Activated naive CD8-positive, alpha-beta T cell treated with anti-CD3 and anti-CD28 coated beads, Interleukin-2, amount 10 ng/mL, durations not matched to agents 7 days and 5 days (primary cell): ENCODE data around the gene AKR1B15. TPM values are rescaled to one million over a fixed set of nuclear protein-coding genes. Genes with fewer than 3 reads are reported as not detected.
"Not testable (repeated sequence)": the region's sequence is repeated elsewhere in the genome, so short reads cannot be mapped to it uniquely, and the experiment has no call there.

Experiments used
- ATAC-seq: fragments of 150-1000 bp; cut with Tn5 transposase; one replicate; pipeline ENCODE4 v1.10.0; 2021; ENCODE audit warnings: low read depth, moderate library complexity
- POLR2A ChIA-PET: fragments of 350-600 bp; sonication (Branson Sonifier 250); formaldehyde crosslinking; loops from one replicate; lab custom pipeline; 2021; ENCODE audit warnings: antibody characterized with exemption; lab: Charles Lee
- DNase-seq: peaks from one replicate; pipeline ENCODE4 v3.0.0; 2021
- H3K27ac Mint-ChIP-seq: one replicate; pipeline ENCODE4 v1.8.0; 2022; ENCODE audit warnings: mild to moderate bottlenecking, mixed read lengths
- H3K27me3 Mint-ChIP-seq: one replicate; pipeline ENCODE4 v1.8.0; 2022; ENCODE audit warnings: mild to moderate bottlenecking, moderate library complexity, mixed read lengths
- H3K36me3 Mint-ChIP-seq: one replicate; pipeline ENCODE4 v1.8.0; 2021; ENCODE audit warnings: mild to moderate bottlenecking, mixed read lengths
- H3K4me1 Mint-ChIP-seq: one replicate; pipeline ENCODE4 v1.8.0; 2021; ENCODE audit warnings: mixed read lengths
- H3K4me3 Mint-ChIP-seq: one replicate; pipeline ENCODE4 v1.8.0; 2022; ENCODE audit warnings: mild to moderate bottlenecking, moderate library complexity, mixed read lengths
- H3K9me3 Mint-ChIP-seq: one replicate; pipeline ENCODE4 v1.8.0; 2021; ENCODE audit warnings: mixed read lengths
- total RNA-seq, 2 experiments: library from RNA; stranded (reverse); gene quantifications; one replicate each; pipeline ENCODE4 v1.2.3, GENCODE V29; 2021

Gene AKR1B15
- total RNA-seq, 2 experiments from 2014 or later: not detected

- ATAC-seq (no peak), DNase-seq (no peak)
- H3K36me3 Mint-ChIP-seq: no peaks in the 10 kb centered on the region
- peaks cover 18% of the 10 kb centered on the region for H3K27me3 Mint-ChIP-seq
- POLR2A ChIA-PET: no interaction called here
- H3K4me1 Mint-ChIP-seq: no peaks in the 10 kb centered on the region
- H3K4me3 Mint-ChIP-seq: no peak overlapping the region
- no peak overlapping the region for H3K27ac Mint-ChIP-seq
- H3K9me3 Mint-ChIP-seq: no peaks in the 10 kb centered on the region
Observed at GRCh38 chr7:134520130-134520529, 28.8 kb upstream of the AKR1B15 start.

DNA sequence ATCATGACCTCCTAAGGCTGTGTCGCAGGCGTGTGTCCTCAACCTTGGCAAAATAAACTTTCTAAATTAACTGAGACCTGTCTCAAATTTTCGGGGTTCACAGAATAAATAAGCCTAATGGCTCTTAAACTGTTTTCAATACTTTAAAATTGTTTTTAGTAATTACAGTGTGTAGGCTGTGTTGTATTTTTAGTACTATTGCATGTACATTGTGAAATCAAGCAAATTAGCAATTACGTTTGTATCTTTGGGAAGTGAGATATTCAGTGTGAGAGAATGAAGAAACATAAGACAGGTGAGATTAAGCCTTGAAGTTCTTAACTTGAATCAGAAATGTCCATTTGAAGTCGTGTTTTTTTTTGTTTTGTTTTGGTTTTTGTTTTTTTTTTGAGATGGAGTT lies 26.3 kb upstream of the AKR1B15 start:
- Mint-ChIP-seq H3K4me1 (no peaks in the 10 kb centered on the region), H3K9me3 (no peaks in the 10 kb centered on the region), H3K36me3 (no peaks in the 10 kb centered on the region), H3K27me3 (peaks cover 8% of the 10 kb centered on the region), H3K27ac (no peak overlapping the region), H3K4me3 (no peak overlapping the region)
- POLR2A ChIA-PET: no interaction called here
- ATAC-seq (no peak), DNase-seq (no peak)

GRCh38 chr7:134525449-134525848 lies 23.5 kb upstream of the AKR1B15 start:
- H3K27ac Mint-ChIP-seq, H3K36me3 Mint-ChIP-seq, DNase-seq, H3K4me3 Mint-ChIP-seq, ATAC-seq, H3K9me3 Mint-ChIP-seq, POLR2A ChIA-PET, H3K27me3 Mint-ChIP-seq, H3K4me1 Mint-ChIP-seq: not testable (repeated sequence)

- H3K36me3 Mint-ChIP-seq, H3K4me1 Mint-ChIP-seq, H3K9me3 Mint-ChIP-seq, ATAC-seq, H3K27ac Mint-ChIP-seq, H3K4me3 Mint-ChIP-seq, POLR2A ChIA-PET, DNase-seq, H3K27me3 Mint-ChIP-seq: not testable (repeated sequence)
Observed at GRCh38 chr7:134526552-134527248, 22.2 kb upstream of the AKR1B15 start.

DNA sequence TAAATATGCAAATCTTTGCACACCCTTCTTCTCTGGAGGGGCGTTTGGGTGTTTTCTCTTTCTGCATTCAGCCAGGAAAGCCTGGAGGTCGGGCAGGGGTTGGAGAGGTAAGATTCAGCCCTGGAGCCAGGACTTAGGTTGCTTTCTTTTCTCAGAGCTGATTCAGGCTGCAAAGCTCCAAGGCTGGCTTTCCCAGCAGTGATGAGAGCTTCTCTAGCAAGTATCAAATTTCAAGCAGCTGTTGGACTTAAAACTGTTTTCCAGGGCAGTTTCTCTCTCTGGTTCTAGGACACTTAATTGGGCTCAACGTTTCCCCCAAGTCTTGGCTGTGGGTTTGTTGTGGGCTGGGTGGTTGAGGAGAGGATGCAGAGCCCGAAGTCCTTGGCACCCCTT lies 20.9 kb upstream of the AKR1B15 start:
- DNase-seq: no peak
- POLR2A ChIA-PET: no interaction called here
- ATAC-seq: no peak
- H3K9me3 Mint-ChIP-seq: no peaks in the 10 kb centered on the region
- H3K4me3 Mint-ChIP-seq: no peak overlapping the region
- peaks cover 5% of the 10 kb centered on the region for H3K27me3 Mint-ChIP-seq
- no peaks in the 10 kb centered on the region for H3K36me3 Mint-ChIP-seq
- no peak overlapping the region for H3K27ac Mint-ChIP-seq
- no peaks in the 10 kb centered on the region for H3K4me1 Mint-ChIP-seq

DNA sequence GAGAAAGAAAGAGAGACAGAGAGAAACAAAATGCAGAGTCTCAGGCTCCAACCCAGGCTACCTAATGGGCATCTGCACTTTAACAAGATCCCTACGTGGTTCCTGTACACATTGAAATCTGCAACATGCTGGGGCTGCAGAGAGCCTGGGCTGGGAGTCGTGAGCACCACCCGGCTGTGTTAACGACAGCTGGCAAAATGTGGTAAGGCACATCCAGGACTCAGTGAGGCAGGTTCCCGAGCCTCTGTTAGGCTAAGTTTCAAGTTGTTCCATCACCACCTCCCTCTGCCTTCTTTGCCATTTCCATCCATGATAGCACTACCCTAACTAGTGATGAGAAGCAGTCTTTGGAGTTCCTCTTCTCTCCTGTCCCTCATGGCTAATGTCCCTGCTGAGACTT lies 20.2 kb upstream of the AKR1B15 start:
- no peak for DNase-seq
- ATAC-seq: no peak
- no peaks in the 10 kb centered on the region for H3K9me3 Mint-ChIP-seq
- H3K4me1 Mint-ChIP-seq: no peaks in the 10 kb centered on the region
- no peak overlapping the region for H3K4me3 Mint-ChIP-seq
- H3K27me3 Mint-ChIP-seq: peaks cover 11% of the 10 kb centered on the region
- H3K36me3 Mint-ChIP-seq: no peaks in the 10 kb centered on the region
- POLR2A ChIA-PET: no interaction called here
- no peak overlapping the region for H3K27ac Mint-ChIP-seq

GRCh38 chr7:134530460-134530859 lies 18.4 kb upstream of the AKR1B15 start:
- DNase-seq: no peak
- Mint-ChIP-seq H3K27me3 (peaks cover 11% of the 10 kb centered on the region), H3K36me3 (no peaks in the 10 kb centered on the region), H3K9me3 (no peaks in the 10 kb centered on the region), H3K27ac (no peak overlapping the region), H3K4me3 (no peak overlapping the region), H3K4me1 (no peaks in the 10 kb centered on the region)
- ATAC-seq: no peak
- POLR2A ChIA-PET: no interaction called here

DNA sequence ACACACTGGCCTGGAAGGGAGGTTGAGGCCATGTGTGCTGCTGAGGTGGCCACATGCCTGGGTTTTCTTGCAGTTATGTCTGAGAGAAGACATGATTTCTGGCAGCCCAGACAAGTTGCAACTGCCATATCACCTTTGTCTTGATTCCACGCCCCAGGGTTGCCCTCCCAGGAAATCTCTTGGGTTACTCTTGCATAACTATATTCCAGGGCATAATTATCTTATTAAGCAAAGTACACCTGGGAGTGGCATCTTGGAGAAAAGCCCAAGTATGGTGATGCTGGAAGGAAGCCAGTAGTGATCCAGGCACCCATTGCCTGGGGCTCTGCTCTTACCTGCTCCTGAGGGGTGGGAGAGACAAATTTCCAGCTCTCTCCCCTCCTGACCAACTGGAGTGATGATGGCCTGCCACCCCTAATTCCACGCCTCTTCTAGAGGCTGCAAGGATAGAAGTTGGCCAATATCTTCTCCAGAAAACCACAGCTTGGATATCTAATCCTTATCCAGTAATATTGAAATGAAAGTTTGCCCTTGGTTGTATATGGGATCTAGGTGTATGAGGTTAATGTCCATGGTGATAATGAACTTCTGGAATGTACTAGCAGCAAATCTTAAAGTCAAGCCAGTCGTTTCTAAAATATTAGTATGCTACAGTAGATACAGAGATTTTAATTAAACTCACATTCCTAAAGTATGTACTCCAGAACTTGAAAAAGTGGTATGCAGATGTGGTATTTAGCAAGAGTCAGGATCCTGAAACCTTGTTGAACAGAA lies 16.5 kb upstream of the AKR1B15 start:
- Mint-ChIP-seq H3K4me1 (no peaks in the 10 kb centered on the region), H3K36me3 (no peaks in the 10 kb centered on the region), H3K9me3 (no peaks in the 10 kb centered on the region), H3K27ac (no peak overlapping the region), H3K27me3 (peaks cover 11% of the 10 kb centered on the region), H3K4me3 (no peak overlapping the region)
- ATAC-seq: no peak
- no peak for DNase-seq
- POLR2A ChIA-PET: no interaction called here

DNA sequence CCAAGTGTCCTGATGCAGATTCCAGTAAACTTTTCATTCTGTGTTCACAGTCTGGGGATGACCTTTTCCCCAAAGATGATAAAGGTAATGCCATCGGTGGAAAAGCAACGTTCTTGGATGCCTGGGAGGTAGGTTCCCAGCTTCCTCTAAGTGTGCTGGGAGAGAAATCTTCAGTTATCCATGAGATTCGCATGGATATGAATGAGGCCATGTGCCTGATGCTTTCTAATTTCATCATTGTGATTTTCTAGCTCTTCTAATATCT lies 16.0 kb upstream of the AKR1B15 start:
- Mint-ChIP-seq H3K27ac (no peak overlapping the region), H3K4me3 (no peak overlapping the region), H3K4me1 (no peaks in the 10 kb centered on the region), H3K36me3 (no peaks in the 10 kb centered on the region), H3K9me3 (no peaks in the 10 kb centered on the region), H3K27me3 (peaks cover 11% of the 10 kb centered on the region)
- POLR2A ChIA-PET: no interaction called here
- DNase-seq (no peak), ATAC-seq (no peak)

DNA sequence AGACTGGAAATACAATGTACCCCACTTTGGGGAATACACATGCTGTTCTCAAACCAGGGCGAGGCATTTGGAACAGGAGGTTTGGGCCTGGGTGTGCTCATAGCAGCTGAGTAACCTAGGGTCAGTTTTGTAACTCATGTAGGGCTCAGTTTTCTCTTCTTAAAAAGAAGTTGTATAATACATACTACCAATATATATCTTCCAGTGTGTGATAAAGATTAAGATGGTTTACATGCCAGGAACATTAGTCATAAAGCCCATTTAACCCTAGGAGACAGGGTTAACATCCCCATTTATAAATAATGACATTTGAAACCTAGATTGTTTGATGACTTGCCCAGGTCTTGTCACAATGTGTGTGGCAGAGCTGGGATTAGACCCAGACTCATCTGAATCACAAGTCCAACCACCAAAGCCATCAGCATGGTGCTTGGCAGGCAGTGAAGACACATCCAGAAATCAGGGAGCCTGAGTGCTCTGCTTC lies 15.6 kb upstream of the AKR1B15 start:
- DNase-seq (no peak), ATAC-seq (no peak)
- Mint-ChIP-seq H3K4me1 (no peaks in the 10 kb centered on the region), H3K4me3 (no peak overlapping the region), H3K9me3 (no peaks in the 10 kb centered on the region), H3K36me3 (no peaks in the 10 kb centered on the region), H3K27ac (no peak overlapping the region), H3K27me3 (peaks cover 11% of the 10 kb centered on the region)
- POLR2A ChIA-PET: no interaction called here

- H3K4me1 Mint-ChIP-seq: no peaks in the 10 kb centered on the region
- peaks cover 18% of the 10 kb centered on the region for H3K27me3 Mint-ChIP-seq
- POLR2A ChIA-PET: no interaction called here
- H3K9me3 Mint-ChIP-seq: no peaks in the 10 kb centered on the region
- no peak for DNase-seq
- ATAC-seq: no peak
- no peak overlapping the region for H3K4me3 Mint-ChIP-seq
- no peak overlapping the region for H3K27ac Mint-ChIP-seq
- H3K36me3 Mint-ChIP-seq: no peaks in the 10 kb centered on the region
Observed at GRCh38 chr7:134534633-134535032, 14.3 kb upstream of the AKR1B15 start.

GRCh38 chr7:134535272-134535918 lies 13.5 kb upstream of the AKR1B15 start:
- DNase-seq: no peak
- POLR2A ChIA-PET: no interaction called here

DNA sequence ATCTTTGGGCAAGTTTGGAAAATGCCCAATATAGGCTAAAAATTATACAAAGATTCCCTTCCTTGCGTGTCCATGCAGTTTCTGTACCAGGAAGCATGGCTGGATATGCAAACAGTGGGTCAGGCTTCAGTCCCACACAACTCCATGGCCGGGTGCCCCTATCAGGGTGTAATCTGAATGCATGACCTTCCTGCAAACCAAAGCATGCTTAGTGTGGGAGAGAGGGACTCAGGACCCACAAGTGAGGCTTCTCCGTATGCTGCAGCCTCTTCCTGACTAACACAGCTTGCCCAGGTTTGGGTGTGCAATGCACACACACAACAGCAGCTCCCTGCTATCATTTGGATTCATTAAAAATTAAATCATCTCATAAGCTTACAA lies 13.0 kb upstream of the AKR1B15 start:
- no peak overlapping the region for H3K4me3 Mint-ChIP-seq
- H3K4me1 Mint-ChIP-seq: no peaks in the 10 kb centered on the region
- H3K36me3 Mint-ChIP-seq: no peaks in the 10 kb centered on the region
- POLR2A ChIA-PET: no interaction called here
- no peak overlapping the region for H3K27ac Mint-ChIP-seq
- DNase-seq: no peak
- H3K27me3 Mint-ChIP-seq: peaks cover 13% of the 10 kb centered on the region
- ATAC-seq: no peak
- no peaks in the 10 kb centered on the region for H3K9me3 Mint-ChIP-seq

More at GRCh38 chr7:134535272-134535918, 13.5 kb upstream of the AKR1B15 start:
- Mint-ChIP-seq H3K9me3 (no peaks in the 10 kb centered on the region), H3K36me3 (no peaks in the 10 kb centered on the region), H3K4me1 (no peaks in the 10 kb centered on the region), H3K27ac (no peak overlapping the region), H3K27me3 (peaks cover 13% of the 10 kb centered on the region), H3K4me3 (no peak overlapping the region)
- no peak for ATAC-seq

DNA sequence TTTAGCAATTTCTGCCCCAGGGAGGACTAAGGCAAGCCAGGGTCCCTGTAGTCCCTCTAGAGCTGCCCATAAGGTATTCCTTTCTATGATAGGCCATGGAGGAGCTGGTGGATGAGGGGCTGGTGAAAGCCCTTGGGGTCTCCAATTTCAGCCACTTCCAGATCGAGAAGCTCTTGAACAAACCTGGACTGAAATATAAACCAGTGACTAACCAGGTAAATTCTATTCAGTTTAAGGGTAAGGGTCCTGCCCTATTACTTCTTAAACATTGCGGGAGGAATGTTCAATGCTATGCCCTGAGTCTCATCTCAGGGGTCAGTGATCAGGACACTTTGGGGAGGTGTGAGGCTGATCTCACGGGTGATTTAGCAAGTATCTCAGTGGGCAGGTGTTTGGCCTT lies 12.4 kb upstream of the AKR1B15 start:
- H3K4me1 Mint-ChIP-seq, DNase-seq, H3K27ac Mint-ChIP-seq, POLR2A ChIA-PET, ATAC-seq, H3K4me3 Mint-ChIP-seq, H3K9me3 Mint-ChIP-seq, H3K36me3 Mint-ChIP-seq: not testable (repeated sequence)
- peaks cover 13% of the 10 kb centered on the region for H3K27me3 Mint-ChIP-seq
